HG02759 (cell line): ENCODE measurements around the gene HOXB3.

Experiments used
- ATAC-seq: cut with Tn5 transposase; IDR thresholded peaks from one replicate; pipeline ENCODE4 v1.9.1; 2021; ENCODE audit warnings: mild to moderate bottlenecking, moderate library complexity; ENCODE audit not compliant: unreplicated experiment

Gene HOXB3

GRCh38 chr17:48613862-48614694 is 24.0 kb upstream of the HOXB3 start:
- ATAC-seq: no peak

GRCh38 chr17:48612854-48613691 is 23.0 kb upstream of the HOXB3 start:
- no peak for ATAC-seq

- ATAC-seq: no peak
Measured at GRCh38 chr17:48612456-48612853, 22.4 kb upstream of the HOXB3 start.

- no peak for ATAC-seq
Measured at GRCh38 chr17:48611681-48612455, 21.8 kb upstream of the HOXB3 start.

- ATAC-seq: no peak
Measured at GRCh38 chr17:48611213-48611612, 21.2 kb upstream of the HOXB3 start.

- ATAC-seq: peak; percentile 36
Measured at GRCh38 chr17:48610282-48611211, 20.5 kb upstream of the HOXB3 start, which contains the start of gene HOXB7. HOXB7 (minus strand) TSS chr17:48611017; CDS start chr17:48610918, 99 bp downstream.

GRCh38 chr17:48609759-48610281 is 19.8 kb upstream of the HOXB3 start:
- no peak for ATAC-seq

- ATAC-seq: no peak
Measured at GRCh38 chr17:48609033-48609432, 19.0 kb upstream of the HOXB3 start.

- no peak for ATAC-seq
Measured at GRCh38 chr17:48608494-48608834, 18.4 kb upstream of the HOXB3 start.

- no peak for ATAC-seq
Measured at GRCh38 chr17:48606892-48607614, 17.0 kb upstream of the HOXB3 start.

- no peak for ATAC-seq
Measured at GRCh38 chr17:48605991-48606891, 16.2 kb upstream of the HOXB3 start.

GRCh38 chr17:48605409-48605919 is 15.4 kb upstream of the HOXB3 start:
- no peak for ATAC-seq

- no peak for ATAC-seq
Measured at GRCh38 chr17:48604770-48605329, 14.8 kb upstream of the HOXB3 start, which contains the start of gene HOXB6. HOXB6 (minus strand) TSS chr17:48604986; CDS start chr17:48598150, 6,836 bp downstream.

GRCh38 chr17:48603959-48604769 is 14.1 kb upstream of the HOXB3 start:
- ATAC-seq: no peak

GRCh38 chr17:48601539-48602425 is 11.7 kb upstream of the HOXB3 start:
- no peak for ATAC-seq

- ATAC-seq: no peak
Measured at GRCh38 chr17:48601207-48601538, 11.1 kb upstream of the HOXB3 start.
